ENCODE results near the gene GALNS.

- TF ChIP-seq SIN3A (IDR thresholded peaks at IDR 0.05; ENCODE audit: borderline replicate concordance, low read depth, low read length) (no peak), ZNF747 (CRISPR knock-in tag; IDR thresholded peaks at IDR 0.05; ENCODE audit: borderline replicate concordance) (no peak), POLR2A (IDR thresholded peaks at IDR 0.05; ENCODE audit: insufficient read depth in 1 of 2, low read depth in 2 of 2, low read length in 2 of 2) (no peak)
- TF ChIP-seq, protein P1, sequence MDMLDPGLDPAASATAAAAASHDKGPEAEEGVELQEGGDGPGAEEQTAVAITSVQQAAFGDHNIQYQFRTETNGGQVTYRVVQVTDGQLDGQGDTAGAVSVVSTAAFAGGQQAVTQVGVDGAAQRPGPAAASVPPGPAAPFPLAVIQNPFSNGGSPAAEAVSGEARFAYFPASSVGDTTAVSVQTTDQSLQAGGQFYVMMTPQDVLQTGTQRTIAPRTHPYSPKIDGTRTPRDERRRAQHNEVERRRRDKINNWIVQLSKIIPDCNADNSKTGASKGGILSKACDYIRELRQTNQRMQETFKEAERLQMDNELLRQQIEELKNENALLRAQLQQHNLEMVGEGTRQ (IDR thresholded peaks at IDR 0.05; ENCODE audit: low read depth, low read length) = no peak
- TF ChIP-seq, protein P1 (CRISPR knock-in tag; IDR thresholded peaks at IDR 0.05; ENCODE audit: borderline replicate concordance) = no peak
Observed at GRCh38 chr16:88839026-88839529, 17.7 kb downstream of the GALNS start.
